Right renal cortex interstitium (tissue), 3 donors: Measurements from ENCODE around the gene CEBPZOS. TPM values are rescaled to one million over a fixed set of nuclear protein-coding genes. Genes with fewer than 3 reads are reported as not detected.

Source experiments
- DNase-seq, 3 donors: peaks; one replicate each; pipeline ENCODE4 v3.0.0-alpha.2; 2013; ENCODE audit warnings: low read depth in 3 of 3, low spot score in 2 of 3
- polyA plus RNA-seq, 3 donors: library from polyadenylated mRNA; unstranded; fragments of 120-200 nt; gene quantifications; one replicate each; pipeline ENCODE4 v1.2.1, GENCODE V29; 2013; ENCODE audit not compliant: insufficient read length in 3 of 3

The CEBPZOS gene
- polyA plus RNA-seq, result 10 to 100 TPM; 55.3 to 56.9 (median 56.6) TPM

DNA sequence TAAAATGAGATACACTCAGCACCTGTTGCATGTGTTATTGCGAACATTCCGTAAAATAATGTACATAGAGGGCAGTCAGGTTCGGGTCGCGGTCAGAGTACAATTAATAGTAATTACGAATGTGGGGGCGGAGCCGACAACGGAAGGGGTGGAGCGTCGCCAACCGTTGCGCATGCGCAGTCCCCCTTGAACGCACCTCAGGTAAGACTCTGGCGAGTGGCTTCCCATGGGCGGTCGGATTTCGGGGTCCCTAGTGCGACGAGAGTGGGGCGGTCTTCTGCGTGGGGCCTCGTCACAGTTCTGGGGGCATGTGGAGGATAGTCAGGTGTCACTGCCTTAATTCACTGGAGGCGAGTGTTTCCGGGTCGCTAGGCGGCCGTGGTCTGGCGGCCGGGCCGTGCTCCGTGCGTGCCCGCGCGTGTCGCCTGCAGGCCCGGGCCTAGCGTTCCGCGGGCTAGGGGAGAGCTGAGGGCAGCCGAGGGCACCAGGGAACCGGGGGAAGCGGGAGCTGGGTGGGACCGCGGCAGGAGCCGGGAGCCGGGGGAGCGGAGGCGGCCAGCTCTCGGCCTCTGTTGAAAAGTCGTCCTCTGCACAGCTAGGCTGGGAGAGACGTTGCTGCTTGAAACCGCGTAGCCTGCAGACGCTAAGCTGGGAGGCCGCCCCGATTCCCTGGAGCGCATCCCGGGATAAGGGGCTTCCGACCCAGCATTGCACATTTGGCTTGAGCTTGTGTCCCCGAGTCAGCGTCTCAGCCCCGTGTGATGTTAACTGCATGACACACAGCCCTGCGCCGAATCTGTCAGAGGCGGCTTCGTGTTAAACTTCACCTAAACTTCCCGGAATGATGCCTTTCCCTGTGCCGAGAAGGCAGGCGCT lies at the start of gene CEBPZOS:
Gene CEBPZOS (plus strand): TSS at position 177 of the 876 bp plus-strand sequence. CDS start 3,209 bp downstream, outside the sequence.
- DNase-seq, result peak; percentile 75 to 87 (median 76)

DNA sequence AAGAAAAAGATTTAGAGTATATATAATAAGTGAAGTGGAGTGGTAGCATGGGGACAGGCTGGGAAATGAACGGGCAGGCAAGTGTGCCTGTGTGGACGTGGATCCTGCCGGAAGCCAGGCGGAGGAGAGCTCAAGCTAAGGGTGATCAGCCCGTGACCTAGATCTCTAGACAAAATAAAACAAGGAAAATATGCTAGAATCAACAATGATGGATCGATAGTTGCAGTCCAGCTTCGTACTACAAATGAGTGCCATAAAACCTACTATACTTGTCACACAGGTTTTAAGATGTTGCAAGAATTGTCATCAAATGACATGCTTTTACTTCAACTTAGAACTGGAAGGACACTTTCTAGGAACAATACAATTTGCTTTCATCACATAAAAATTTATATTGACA lies 48.0 kb upstream of the CEBPZOS start:
- DNase-seq, result no peak

DNA sequence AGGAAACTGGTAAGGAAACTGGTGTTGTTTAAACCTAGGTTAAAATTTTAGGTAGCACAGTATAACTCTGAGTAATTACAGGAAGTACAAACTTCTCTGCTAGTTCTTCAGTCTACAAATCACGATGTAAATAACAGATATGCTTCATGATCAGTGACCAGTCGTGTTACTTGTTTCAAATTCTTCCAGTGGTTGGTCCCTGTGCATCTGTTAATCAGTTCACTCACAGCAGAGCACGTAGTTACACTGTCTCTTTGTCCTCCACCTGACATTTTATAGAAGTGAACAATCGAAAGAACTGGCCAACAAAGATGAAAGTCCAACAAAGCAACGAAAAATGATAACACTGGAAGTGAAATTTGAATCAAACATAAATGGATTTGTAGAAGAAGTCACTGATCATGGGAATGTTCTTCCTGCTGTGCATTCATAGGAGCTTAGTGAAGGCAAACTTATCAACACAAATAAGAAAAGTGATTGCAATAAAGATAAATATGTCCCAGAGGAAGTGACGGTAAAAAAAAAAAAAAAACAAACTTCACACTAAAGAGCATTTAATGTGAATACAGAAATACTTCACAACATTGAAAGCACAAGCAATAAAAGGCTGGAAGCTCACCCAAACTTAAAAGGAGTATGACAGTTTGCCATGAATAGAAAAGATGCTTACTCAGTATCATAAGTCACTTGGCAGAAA lies 46.5 kb upstream of the CEBPZOS start:
- no peak for DNase-seq

DNA sequence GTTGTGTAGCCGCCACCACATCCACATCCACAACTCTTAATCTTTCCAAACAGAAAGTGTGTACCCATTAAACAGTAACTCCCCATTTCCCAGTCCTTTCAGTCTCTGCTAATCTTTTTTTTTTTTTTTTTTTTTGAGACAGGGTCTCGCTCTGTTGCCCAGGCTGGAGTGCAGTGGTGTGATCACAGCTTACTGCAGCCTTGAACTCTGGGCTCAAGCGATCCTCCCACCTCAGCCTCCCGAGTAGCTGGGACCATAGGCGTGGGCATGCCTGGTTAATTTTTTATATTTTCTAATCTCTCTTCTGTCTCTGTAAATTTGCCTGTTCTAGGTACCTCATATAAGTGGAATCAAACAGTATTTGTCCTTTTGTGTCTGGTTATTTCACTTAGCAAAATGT lies 43.1 kb upstream of the CEBPZOS start:
- DNase-seq, result no peak

DNA sequence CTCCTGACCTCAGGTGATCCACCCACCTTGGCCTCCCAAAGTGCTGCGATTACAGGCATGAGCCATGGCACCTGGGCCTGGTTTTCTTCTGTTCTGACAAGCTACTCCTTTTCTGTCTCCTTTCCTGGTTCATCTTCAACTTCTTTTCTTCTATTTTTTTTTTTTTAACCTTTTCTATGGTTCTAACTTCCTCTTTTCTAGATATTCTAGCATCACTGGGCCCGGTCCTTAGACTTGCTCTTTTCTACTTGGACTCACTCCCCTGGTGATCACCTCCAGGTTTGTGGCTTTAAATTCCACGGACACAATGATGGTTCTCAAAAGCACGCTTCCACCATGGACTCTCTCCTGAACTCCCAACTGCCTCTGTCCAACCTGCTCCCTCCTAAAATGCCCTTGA lies 41.5 kb upstream of the CEBPZOS start:
- no peak for DNase-seq

DNA sequence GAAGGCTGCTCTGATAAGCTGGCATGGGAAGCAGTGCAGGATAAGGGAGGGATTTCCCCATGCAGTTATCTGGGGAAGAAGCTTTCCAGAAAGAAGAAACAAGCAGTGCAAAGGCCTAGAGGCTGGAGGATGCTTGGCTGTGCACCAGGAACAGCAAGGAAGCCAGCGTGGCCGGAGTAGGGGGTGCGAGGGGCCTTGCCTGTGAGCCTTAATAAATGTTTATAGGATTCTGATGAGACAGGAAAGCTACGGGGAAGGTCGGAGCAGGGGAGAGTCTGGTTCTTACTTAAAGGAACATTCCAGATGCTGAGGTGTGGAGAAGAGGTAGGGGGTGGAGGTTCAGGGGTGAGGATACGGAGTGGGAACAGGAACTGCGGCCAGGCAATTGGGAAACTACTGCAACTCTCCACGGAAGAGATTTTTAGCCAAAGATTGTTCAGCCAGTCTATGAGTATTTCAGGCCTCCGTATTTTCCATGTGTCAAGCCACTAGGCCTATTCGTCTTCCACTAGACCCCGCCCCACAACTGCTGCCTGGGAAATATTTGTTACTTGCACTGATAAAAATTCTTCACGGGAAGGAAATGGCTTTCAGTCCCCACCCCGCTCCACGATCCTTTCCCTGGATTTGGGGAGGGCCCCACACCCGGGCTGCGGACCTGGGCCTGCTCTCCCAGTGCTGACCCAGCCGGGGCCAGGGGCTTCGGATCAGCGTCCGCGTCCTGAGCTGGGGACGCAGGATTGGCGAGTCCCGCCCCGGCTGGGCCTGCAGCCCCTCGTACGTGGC lies 40.0 kb upstream of the CEBPZOS start:
- peak; percentile 31 to 54 (median 50) for DNase-seq

DNA sequence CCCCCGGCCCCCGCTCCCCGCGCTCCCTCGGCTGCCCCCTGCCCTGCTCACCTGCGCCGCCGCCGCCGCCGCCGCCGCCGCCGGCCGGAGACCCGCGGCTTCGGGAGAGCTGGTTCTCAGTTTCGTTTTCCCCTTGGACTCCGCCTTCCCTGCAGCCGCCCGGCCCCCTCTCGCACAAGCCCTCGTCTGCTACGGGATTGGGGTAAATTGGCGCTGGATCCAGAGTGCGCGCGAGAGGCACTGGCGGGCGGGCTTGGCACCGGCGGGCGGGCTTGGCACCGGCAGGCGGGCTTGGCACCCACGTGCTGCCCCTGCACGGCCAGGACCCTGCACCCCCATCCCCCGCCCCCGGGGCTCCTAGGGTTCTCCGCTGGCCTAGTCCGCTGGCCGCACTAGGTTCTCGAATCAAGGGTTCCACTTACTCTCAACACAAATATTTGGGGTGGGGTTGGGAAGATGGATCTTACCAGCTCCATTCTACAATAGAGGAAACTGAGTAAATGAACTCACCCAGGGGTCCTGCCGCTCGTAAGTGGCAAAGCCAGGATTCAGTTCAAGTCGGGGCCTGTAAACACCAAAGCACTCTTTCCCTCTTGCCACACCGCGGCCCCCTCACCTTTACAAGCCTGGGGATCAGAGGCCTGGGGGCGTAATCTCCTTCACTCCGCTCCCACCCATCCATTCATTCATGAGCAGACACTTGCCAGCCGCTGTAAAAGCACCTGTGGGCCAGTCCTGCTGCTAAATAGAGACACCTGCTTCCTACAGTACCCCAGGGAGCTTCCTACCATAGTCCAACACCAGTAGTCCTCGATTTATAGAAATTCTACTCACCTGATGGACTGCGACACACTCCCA lies 39.2 kb upstream of the CEBPZOS start, which contains the start of gene EIF2AK2:
Gene EIF2AK2 (minus strand): TSS at position 124 of the 858 bp plus-strand sequence. CDS start 9,174 bp downstream, outside the sequence.
- DNase-seq, result peak in 2 of 3 donors; percentile 53 to 61

DNA sequence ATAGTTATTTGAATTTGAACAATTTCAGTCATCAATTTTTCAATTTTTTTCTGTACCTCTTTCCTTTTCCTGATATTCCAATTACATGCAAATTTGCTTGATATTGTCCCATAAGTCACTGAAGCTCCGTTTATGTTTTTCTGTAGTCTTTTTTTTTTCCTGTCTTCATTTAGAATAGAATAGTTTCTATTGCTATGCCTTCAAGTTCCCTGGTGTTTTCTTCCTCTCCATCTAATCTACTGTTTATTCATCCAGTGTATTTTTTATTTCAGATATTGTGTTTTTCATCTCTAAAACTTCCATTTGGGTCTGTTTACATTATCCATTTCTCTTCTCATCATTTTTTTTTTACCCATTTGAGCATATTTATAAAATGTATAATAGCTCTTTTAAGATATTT lies 31.5 kb upstream of the CEBPZOS start:
- no peak for DNase-seq

DNA sequence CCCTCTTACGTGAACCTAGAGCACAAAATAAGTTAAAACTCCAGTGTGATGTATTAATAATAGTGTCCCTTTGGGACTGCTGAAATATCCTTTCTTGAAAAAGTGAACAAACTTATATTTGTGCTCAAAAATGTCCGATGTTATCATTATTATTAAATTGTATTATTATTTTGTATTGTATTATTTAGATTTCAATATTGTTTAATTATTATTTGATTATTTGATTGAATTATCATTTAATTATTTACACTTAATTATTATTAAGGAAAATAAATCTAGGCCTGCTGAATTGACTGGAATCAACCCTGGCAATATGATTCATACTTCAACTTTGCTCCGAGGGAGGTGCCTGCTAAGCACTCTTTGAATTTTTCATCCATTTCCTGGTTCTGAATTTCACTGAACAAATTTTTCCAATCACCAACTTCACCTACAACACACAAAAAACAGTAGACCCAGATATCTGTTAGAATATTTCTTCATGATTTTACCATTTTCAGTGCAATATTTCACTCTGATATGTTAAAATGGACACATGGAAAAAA lies 28.6 kb upstream of the CEBPZOS start:
- no peak for DNase-seq

DNA sequence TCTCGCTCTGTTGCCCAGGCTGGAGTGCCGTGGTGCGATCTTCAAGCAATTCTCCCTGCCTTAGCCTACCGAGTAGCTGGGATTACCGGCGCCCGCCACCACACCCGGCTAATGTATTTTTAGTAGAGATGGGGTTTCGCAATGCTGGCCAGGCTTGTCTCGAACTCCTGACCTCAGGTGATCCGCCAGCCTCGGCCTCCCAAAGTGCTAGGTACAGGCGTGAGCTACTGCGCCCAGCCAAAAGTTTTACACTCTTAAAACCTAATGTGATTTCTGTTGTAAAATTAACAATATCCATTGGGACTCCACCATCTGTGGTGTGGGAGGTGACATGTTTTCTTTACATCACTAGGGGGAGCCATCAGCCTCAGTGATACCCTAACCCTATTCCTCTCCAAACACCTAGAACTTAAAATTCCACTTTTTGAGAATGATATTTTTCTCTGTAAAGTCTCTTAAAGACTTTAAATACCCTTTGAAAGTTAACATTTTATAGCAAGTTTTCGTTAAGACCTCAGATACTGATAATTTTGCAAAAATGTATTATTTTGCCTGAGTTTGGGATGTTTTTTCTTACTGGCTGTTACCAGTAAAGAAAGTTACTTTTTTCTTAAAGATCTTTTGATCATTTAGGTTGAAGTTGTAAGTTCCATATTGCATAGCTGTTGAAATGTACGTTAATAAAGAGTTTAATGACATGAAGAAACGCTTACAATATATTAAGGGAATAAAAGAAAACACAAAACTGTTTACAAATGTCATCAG lies 27.9 kb upstream of the CEBPZOS start:
- no peak for DNase-seq

DNA sequence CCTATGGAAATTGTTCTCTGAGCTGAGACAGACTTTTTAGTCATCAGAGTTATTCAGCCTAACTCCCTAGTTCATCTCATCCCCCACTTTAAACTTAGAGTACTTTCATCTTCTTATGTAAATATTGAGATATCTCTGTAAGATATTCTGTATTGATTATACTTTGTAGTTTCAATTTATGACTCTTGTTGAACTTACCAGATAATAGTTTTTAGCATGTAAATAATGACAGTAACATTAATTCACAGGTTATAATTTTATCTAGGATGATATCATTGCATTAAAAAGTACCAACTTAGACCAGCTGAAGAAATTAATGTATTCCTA lies 24.7 kb upstream of the CEBPZOS start:
- no peak for DNase-seq

DNA sequence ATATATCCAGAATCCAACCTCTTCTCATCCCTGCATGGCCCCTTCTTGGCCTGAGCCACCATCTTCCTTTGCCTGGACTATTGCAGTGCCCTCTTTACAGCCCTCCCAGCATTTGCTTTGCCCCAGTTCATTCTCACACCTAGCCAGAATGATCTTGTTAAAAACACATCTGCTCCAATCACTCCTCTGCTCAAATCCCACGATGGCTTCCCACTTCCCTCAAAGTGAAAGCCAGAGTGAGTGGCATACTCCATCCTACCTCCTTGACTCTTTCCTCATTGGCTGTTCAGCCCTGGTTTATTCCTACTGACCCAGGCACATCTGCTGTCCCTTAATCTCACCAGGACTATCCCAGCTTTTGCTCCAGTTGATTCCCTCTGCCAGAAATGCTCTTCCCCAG lies 22.6 kb upstream of the CEBPZOS start:
- no peak for DNase-seq

DNA sequence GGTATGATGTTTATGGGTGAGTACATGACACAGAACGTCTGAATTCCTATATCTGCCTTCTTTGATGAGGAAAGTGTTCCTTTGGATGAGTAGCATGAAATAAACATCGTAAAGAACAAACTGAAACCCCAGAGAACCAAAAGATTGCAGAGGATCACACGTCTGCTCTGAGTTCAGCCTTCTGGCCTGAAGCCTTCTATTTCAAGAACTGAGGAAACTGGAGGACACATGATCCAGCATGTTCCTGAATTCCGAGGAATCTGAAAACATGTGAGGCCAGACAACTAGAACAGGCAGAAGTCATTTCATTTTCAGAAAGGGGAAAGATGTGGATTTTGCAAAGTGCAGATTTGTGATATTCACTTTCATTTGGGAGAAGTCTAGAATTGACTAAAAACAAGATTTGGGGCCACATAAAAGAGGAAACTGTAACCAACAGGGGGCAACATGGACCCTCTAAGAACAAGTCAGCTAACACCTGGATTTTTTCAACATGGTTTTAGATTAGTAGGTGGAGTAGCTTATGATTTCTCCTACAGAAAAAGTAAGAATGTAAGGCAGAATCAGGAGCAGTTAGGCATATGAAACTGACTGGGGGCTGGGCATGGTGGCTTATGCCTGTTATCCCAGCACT lies 16.2 kb upstream of the CEBPZOS start:
- no peak for DNase-seq

DNA sequence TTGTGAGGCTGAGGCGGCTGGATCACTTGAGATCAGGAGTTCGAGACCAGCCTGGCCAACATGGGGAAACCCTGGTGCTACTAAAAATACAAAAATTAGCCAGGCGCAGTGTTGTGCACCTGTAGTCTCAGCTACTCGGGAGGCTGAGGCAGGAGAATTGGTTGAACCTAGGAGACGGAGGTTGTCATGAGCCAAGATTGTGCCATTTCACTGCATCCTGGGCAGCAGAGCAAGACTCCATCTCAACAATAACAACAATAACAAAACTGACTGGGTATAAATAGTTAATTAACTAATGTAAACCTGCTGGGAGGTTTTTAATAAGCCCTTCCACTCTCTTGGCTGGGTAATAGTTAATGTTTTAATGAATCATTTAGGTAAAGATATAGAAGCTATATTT lies 15.7 kb upstream of the CEBPZOS start:
- no peak for DNase-seq

DNA sequence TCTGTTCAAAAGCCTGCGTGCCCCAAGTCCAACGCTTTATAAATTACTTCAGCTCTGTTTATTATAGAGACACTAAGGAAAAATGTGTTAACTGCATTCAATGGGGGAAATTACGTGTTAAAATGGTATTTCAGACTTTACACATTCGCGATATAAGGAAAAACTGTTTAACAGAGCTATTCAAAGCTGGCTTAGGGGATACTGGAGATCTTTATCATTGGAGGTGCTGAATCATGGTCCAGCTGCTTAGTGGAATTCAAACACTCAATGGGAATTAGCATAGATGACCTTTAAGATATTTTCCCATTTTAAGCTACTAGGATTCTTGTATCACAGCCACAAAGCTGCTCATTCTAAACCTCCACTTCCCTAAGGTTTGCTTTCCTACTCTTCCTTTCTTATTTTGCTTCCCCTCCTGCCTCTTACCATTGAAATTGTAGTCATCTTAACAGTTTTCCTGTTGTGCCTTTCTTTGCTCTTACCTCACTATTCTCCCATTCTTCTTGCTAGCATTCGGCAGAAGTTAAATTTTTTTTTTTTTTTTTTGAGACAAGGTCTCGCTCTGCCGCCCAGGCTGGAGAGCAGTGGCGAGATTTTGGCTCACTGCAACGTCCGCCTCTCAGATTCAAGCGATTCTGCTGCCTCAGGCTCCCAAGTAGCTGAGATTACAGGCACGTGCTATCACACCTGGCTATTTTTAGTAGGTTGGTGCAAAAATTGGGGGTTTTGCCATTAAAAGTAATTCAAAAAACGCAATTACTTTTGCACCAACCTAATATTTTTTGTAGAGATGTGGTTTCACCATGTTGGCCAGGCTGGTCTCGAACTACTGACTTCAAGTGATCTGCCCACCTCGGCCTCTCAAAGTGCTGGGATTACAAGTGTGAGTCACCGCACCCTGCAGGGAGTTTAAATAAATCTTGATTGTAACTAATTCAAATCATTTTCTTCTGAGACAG lies 14.3 kb upstream of the CEBPZOS start:
- no peak for DNase-seq

DNA sequence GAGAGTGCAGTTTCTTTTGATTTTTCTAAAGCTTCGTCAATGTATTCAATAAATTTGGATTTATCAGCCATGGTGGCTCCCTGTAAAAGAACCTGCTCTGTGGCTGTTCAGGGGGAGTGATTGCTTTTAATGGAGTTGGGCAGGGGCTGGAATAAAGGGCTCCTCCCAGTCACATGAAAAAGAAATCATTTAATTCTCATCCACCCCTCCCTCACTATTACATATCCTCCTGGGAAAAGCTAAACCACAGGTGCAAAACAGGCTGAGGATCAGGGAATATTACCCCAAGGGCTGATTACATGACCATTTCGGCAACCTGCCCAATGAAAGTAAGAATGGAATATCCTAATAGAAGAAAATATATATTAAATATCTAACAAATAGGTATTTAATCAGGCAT lies 7.7 kb upstream of the CEBPZOS start, which contains the start of gene SULT6B1:
Gene SULT6B1 (minus strand): TSS at position 101 of the 400 bp plus-strand sequence. CDS start 30 bp downstream, at position 71.
- no peak for DNase-seq

DNA sequence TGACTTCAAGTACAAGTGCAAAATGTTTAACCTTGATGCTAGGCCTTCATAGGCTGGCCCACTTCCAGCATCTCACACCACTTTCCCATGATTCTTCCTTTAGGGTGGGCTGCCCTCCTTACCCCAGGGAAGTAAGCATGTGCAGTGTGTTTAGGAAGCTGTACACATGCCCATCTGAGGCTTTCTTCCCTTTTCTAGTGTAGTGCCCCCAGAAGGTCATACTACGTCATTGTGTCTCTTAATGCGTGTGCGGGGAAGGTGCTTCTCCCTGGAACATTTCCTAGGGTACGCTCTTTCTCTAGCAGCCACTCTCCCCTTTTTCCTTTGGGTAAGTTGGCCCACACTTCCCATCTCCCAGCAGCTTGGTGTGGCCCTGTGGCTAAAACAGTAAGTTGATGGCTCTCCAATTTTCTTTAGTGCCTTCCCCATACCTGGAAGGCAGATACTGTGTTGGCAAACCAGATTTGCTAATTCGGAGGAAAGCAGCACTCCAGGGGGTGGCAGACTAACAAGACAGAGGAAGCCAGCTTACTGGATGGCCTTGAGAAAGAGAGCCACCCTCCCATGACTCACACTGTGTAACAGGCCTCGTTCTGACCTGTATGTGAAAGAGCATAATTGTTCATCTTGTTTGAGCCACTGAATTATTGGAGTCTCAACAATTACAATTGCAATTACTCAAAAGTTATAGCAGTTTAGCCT lies 6.7 kb upstream of the CEBPZOS start:
- no peak for DNase-seq
